ENCODE measurements around the gene LAMB4. TPM values are rescaled to one million over a fixed set of nuclear protein-coding genes. Genes with fewer than 3 reads are reported as not detected.

Gene LAMB4
- total and polyA plus RNA-seq, 2 of the 8 experiments (the other 6 are each of a cell fraction or from before 2014, with no cell fraction given) = not detected

GRCh38 chr7:108134486-108134885 is 4.3 kb upstream of the LAMB4 start:
- H3K27me3 ChIP-seq (replicated peaks in 1 of 4; ENCODE audit: control insufficient read depth in 3 of 4, extremely low read depth in 1 of 4, insufficient read depth in 3 of 4, low read length in 3 of 4) = no peaks in the 10 kb centered on the region
- no peak overlapping the region for H3K18ac ChIP-seq (ENCODE audit: extremely low read depth, low read length)
- H2BK20ac ChIP-seq (ENCODE audit: low read length) = no peak overlapping the region
- TF ChIP-seq FOSL1 (IDR thresholded peaks at IDR 0.05; ENCODE audit: insufficient read depth, low read depth, low read length) (no peak), RNF2 (IDR thresholded peaks at IDR 0.05; ENCODE audit: borderline replicate concordance, low read depth, low read length, missing control alignments, poor library complexity, severe bottlenecking) (no peak), NRF1 (IDR thresholded peaks at IDR 0.05; ENCODE audit: low read depth, low read length) (no peak), HDAC2 (IDR thresholded peaks at IDR 0.05; ENCODE audit: borderline replicate concordance in 1 of 2, low read depth in 2 of 2, low read length in 2 of 2) (no peak), CREB1 (IDR thresholded peaks at IDR 0.05) (no peak), GABPA (IDR thresholded peaks at IDR 0.05; ENCODE audit: borderline replicate concordance, insufficient read depth, low read length) (no peak), BCL11A (IDR thresholded peaks at IDR 0.05; ENCODE audit: low read depth in 2 of 2, low read length in 2 of 2) (no peak)
- H3K27ac ChIP-seq (ENCODE audit: low read depth, low read length) = no peak overlapping the region
- FAIRE-seq = no peak
- 95% methylated on average over 1 of the region's 1 CpG; no CpG with 5 or more reads in 1 of the 2 experiments for WGBS, 2 experiments (ENCODE audit: extremely low coverage in 1 of 2, insufficient coverage in 1 of 2, insufficient read length in 1 of 2, insufficient replicate concordance in 2 of 2, low coverage in 1 of 2, low lambda C conversion rate in 2 of 2, missing lambda C conversion rate in 1 of 2)
- peaks cover 0 to 6% (median 1%) of the 10 kb centered on the region in 4 experiments; a peak in 1 of 7 replicates for H3K4me1 ChIP-seq (replicated peaks in 1 of 4; ENCODE audit: control insufficient read depth in 3 of 4, insufficient read depth in 4 of 4, low read length in 3 of 4)
- H2AK5ac ChIP-seq (ENCODE audit: low read depth, low read length) = no peak overlapping the region
- no peak overlapping the region for H3K4me3 ChIP-seq (ENCODE audit: extremely low read depth in 1 of 4, insufficient read depth in 2 of 4, low read depth in 3 of 4, low read length in 4 of 4)
- H4K20me1 ChIP-seq (replicated peaks in 1 of 2; ENCODE audit: control insufficient read depth in 1 of 2, insufficient read depth in 2 of 2, low read length in 2 of 2) = no peaks in the 10 kb centered on the region
- H3K79me1 ChIP-seq (ENCODE audit: low read depth, low read length) = no peaks in the 10 kb centered on the region
- no peaks in the 10 kb centered on the region for H3K36me3 ChIP-seq (ENCODE audit: control insufficient read depth in 2 of 4, insufficient read depth in 4 of 4, low read length in 3 of 4)
- ChIA-PET POLR2A (ENCODE audit: partially characterized antibody) (no interaction called here), CTCF (ENCODE audit: partially characterized antibody) (interaction anchor here (2.0 to 9.3 kb wide), 2 partner anchors 10 to 21 kb away, joined by 5 to 64 read pairs; no protein-coding TSS in a partner anchor)
- DNase-seq (ENCODE audit: low read depth in 1 of 2, low spot score in 2 of 2) = no peak
- no peak overlapping the region for H4K5ac ChIP-seq (ENCODE audit: insufficient read length, low read depth, low read length)
- H4K91ac ChIP-seq (replicated peaks; ENCODE audit: insufficient read length, low read length) = no peak overlapping the region
- no peak overlapping the region for H3K23ac ChIP-seq (ENCODE audit: insufficient read length)
- H3K23me2 ChIP-seq (ENCODE audit: low read depth, low read length) = no peaks in the 10 kb centered on the region
- no peaks in the 10 kb centered on the region for H3K9me3 ChIP-seq (ENCODE audit: insufficient read depth in 2 of 2, low read depth in 1 of 2, low read length in 1 of 2)
- H3K79me2 ChIP-seq (ENCODE audit: control insufficient read depth in 1 of 2, insufficient read depth in 2 of 2, low read length in 2 of 2) = no peaks in the 10 kb centered on the region
- H2BK12ac ChIP-seq (ENCODE audit: low read depth, low read length) = no peak overlapping the region
- H3K9ac ChIP-seq (replicated peaks in 1 of 4; ENCODE audit: extremely low read depth in 1 of 4, low read depth in 3 of 4, low read length in 3 of 4) = no peak overlapping the region
- no peak overlapping the region for H3K4me2 ChIP-seq (ENCODE audit: insufficient read depth in 1 of 2, low read depth in 2 of 2, low read length in 2 of 2)
- no peak overlapping the region for H2BK120ac ChIP-seq (replicated peaks; ENCODE audit: low read depth, low read length)
- no peak overlapping the region for H3K56ac ChIP-seq (replicated peaks; ENCODE audit: insufficient read length, low read depth, low read length)
- no peak overlapping the region for H4K8ac ChIP-seq (ENCODE audit: extremely low read depth, insufficient read depth, low read length)
- H3K4ac ChIP-seq (replicated peaks; ENCODE audit: insufficient read length, low read depth, low read length) = no peak overlapping the region
- H2BK5ac ChIP-seq (ENCODE audit: low read depth, low read length) = no peak overlapping the region
- no peak overlapping the region for H3K14ac ChIP-seq (ENCODE audit: insufficient read length)
- H2AFZ ChIP-seq (ENCODE audit: low read length) = no peak overlapping the region
- H2BK15ac ChIP-seq (ENCODE audit: low read length) = no peak overlapping the region

Data from H1 (cell line).